ENCODE results near the gene FOXE3. TPM values are rescaled to one million over a fixed set of nuclear protein-coding genes. Genes with fewer than 3 reads are reported as not detected.
A peak's percentile ranks its signal among the peaks of the same experiment; 100 is the strongest.

Gene FOXE3
- total and polyA plus RNA-seq, 9 of the 15 experiments (the other 6 are each of a cell fraction or from before 2014, with no cell fraction given): not detected

DNA sequence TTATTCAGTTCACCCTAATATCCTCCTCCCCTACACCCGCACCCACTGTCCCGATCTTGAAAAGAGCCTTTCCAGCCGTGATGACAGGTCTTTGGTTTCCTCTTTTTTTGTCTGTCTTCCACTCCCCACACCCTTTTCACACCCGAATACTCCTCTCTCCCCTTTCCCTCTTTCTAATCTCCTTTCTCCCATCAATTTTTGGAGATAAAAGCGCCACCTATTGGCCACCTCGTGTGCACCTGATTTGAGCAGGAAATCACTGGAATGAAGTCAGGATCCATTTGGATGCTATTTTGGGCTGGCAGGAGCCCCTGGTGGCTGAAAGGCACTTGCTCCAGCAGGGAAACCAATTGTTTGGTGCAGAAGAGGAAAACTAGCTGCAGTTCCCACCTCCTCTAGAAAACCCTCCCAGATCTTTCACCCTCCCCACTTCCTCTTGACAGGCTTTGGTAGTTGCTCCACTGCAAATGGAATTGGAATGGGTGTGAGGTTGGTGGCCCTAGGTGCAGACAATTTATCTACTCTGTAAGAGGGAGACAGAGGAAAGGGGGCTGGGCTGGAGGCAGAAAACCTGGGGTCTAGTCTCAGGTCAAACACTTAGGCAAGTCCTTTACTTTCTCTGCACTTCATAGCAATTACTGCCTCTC lies 8.4 kb downstream of the FOXE3 start (continued):
- TF ChIP-seq, protein P1, sequence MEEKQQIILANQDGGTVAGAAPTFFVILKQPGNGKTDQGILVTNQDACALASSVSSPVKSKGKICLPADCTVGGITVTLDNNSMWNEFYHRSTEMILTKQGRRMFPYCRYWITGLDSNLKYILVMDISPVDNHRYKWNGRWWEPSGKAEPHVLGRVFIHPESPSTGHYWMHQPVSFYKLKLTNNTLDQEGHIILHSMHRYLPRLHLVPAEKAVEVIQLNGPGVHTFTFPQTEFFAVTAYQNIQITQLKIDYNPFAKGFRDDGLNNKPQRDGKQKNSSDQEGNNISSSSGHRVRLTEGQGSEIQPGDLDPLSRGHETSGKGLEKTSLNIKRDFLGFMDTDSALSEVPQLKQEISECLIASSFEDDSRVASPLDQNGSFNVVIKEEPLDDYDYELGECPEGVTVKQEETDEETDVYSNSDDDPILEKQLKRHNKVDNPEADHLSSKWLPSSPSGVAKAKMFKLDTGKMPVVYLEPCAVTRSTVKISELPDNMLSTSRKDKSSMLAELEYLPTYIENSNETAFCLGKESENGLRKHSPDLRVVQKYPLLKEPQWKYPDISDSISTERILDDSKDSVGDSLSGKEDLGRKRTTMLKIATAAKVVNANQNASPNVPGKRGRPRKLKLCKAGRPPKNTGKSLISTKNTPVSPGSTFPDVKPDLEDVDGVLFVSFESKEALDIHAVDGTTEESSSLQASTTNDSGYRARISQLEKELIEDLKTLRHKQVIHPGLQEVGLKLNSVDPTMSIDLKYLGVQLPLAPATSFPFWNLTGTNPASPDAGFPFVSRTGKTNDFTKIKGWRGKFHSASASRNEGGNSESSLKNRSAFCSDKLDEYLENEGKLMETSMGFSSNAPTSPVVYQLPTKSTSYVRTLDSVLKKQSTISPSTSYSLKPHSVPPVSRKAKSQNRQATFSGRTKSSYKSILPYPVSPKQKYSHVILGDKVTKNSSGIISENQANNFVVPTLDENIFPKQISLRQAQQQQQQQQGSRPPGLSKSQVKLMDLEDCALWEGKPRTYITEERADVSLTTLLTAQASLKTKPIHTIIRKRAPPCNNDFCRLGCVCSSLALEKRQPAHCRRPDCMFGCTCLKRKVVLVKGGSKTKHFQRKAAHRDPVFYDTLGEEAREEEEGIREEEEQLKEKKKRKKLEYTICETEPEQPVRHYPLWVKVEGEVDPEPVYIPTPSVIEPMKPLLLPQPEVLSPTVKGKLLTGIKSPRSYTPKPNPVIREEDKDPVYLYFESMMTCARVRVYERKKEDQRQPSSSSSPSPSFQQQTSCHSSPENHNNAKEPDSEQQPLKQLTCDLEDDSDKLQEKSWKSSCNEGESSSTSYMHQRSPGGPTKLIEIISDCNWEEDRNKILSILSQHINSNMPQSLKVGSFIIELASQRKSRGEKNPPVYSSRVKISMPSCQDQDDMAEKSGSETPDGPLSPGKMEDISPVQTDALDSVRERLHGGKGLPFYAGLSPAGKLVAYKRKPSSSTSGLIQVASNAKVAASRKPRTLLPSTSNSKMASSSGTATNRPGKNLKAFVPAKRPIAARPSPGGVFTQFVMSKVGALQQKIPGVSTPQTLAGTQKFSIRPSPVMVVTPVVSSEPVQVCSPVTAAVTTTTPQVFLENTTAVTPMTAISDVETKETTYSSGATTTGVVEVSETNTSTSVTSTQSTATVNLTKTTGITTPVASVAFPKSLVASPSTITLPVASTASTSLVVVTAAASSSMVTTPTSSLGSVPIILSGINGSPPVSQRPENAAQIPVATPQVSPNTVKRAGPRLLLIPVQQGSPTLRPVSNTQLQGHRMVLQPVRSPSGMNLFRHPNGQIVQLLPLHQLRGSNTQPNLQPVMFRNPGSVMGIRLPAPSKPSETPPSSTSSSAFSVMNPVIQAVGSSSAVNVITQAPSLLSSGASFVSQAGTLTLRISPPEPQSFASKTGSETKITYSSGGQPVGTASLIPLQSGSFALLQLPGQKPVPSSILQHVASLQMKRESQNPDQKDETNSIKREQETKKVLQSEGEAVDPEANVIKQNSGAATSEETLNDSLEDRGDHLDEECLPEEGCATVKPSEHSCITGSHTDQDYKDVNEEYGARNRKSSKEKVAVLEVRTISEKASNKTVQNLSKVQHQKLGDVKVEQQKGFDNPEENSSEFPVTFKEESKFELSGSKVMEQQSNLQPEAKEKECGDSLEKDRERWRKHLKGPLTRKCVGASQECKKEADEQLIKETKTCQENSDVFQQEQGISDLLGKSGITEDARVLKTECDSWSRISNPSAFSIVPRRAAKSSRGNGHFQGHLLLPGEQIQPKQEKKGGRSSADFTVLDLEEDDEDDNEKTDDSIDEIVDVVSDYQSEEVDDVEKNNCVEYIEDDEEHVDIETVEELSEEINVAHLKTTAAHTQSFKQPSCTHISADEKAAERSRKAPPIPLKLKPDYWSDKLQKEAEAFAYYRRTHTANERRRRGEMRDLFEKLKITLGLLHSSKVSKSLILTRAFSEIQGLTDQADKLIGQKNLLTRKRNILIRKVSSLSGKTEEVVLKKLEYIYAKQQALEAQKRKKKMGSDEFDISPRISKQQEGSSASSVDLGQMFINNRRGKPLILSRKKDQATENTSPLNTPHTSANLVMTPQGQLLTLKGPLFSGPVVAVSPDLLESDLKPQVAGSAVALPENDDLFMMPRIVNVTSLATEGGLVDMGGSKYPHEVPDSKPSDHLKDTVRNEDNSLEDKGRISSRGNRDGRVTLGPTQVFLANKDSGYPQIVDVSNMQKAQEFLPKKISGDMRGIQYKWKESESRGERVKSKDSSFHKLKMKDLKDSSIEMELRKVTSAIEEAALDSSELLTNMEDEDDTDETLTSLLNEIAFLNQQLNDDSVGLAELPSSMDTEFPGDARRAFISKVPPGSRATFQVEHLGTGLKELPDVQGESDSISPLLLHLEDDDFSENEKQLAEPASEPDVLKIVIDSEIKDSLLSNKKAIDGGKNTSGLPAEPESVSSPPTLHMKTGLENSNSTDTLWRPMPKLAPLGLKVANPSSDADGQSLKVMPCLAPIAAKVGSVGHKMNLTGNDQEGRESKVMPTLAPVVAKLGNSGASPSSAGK (IDR thresholded peaks at IDR 0.05): no peak
- TF ChIP-seq, protein P2, sequence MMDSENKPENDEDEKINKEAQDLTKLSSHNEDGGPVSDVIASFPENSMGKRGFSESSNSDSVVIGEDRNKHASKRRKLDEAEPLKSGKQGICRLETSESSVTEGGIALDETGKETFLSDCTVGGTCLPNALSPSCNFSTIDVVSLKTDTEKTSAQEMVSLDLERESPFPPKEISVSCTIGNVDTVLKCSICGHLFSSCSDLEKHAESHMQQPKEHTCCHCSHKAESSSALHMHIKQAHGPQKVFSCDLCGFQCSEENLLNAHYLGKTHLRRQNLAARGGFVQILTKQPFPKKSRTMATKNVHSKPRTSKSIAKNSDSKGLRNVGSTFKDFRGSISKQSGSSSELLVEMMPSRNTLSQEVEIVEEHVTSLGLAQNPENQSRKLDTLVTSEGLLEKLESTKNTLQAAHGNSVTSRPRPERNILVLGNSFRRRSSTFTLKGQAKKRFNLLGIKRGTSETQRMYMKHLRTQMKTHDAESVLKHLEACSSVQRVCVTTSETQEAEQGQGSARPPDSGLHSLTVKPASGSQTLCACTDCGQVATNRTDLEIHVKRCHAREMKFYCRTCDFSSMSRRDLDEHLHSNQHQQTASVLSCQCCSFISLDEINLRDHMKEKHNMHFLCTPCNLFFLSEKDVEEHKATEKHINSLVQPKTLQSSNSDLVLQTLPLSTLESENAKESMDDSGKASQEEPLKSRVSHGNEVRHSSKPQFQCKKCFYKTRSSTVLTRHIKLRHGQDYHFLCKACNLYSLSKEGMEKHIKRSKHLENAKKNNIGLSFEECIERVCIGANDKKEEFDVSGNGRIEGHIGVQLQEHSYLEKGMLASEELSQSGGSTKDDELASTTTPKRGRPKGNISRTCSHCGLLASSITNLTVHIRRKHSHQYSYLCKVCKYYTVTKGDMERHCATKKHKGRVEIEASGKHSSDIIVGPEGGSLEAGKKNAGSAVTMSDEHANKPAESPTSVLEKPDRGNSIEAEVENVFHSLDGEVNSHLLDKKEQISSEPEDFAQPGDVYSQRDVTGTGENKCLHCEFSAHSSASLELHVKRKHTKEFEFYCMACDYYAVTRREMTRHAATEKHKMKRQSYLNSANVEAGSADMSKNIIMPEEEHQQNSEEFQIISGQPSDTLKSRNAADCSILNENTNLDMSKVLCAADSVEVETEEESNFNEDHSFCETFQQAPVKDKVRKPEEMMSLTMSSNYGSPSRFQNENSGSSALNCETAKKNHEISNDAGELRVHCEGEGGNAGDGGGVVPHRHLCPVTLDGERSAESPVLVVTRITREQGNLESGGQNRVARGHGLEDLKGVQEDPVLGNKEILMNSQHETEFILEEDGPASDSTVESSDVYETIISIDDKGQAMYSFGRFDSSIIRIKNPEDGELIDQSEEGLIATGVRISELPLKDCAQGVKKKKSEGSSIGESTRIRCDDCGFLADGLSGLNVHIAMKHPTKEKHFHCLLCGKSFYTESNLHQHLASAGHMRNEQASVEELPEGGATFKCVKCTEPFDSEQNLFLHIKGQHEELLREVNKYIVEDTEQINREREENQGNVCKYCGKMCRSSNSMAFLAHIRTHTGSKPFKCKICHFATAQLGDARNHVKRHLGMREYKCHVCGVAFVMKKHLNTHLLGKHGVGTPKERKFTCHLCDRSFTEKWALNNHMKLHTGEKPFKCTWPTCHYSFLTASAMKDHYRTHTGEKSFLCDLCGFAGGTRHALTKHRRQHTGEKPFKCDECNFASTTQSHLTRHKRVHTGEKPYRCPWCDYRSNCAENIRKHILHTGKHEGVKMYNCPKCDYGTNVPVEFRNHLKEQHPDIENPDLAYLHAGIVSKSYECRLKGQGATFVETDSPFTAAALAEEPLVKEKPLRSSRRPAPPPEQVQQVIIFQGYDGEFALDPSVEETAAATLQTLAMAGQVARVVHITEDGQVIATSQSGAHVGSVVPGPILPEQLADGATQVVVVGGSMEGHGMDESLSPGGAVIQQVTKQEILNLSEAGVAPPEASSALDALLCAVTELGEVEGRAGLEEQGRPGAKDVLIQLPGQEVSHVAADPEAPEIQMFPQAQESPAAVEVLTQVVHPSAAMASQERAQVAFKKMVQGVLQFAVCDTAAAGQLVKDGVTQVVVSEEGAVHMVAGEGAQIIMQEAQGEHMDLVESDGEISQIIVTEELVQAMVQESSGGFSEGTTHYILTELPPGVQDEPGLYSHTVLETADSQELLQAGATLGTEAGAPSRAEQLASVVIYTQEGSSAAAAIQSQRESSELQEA (IDR thresholded peaks at IDR 0.05; ENCODE audit: low read depth): no peak
- TF ChIP-seq NFRKB (IDR thresholded peaks at IDR 0.05; ENCODE audit: low read depth): no peak
- TF ChIP-seq, protein P3, sequence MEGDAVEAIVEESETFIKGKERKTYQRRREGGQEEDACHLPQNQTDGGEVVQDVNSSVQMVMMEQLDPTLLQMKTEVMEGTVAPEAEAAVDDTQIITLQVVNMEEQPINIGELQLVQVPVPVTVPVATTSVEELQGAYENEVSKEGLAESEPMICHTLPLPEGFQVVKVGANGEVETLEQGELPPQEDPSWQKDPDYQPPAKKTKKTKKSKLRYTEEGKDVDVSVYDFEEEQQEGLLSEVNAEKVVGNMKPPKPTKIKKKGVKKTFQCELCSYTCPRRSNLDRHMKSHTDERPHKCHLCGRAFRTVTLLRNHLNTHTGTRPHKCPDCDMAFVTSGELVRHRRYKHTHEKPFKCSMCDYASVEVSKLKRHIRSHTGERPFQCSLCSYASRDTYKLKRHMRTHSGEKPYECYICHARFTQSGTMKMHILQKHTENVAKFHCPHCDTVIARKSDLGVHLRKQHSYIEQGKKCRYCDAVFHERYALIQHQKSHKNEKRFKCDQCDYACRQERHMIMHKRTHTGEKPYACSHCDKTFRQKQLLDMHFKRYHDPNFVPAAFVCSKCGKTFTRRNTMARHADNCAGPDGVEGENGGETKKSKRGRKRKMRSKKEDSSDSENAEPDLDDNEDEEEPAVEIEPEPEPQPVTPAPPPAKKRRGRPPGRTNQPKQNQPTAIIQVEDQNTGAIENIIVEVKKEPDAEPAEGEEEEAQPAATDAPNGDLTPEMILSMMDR (IDR thresholded peaks at IDR 0.05 in 2 of 3, conservative IDR thresholded peaks at IDR 0.05 in 1 of 3; ENCODE audit: insufficient read depth in 2 of 3, low read depth in 1 of 3, low read length in 3 of 3): peak; percentile 85 to 94 (median 91)
- TF ChIP-seq SMARCB1 (IDR thresholded peaks at IDR 0.05; ENCODE audit: insufficient read length, low read depth): no peak

Data from K562 (cell line).